Natural killer cell treated with Interleukin-12 subunit alpha and Interleukin-12 subunit beta and Interleukin-15 and Interleukin-18, amount 100 ng/mL, for 72 hours (primary cell): ENCODE results near the gene NPIPB2. TPM values are rescaled to one million over a fixed set of nuclear protein-coding genes. Genes with fewer than 3 reads are reported as not detected.
A peak's percentile ranks its signal among the peaks of the same experiment; 100 is the strongest.

Source experiments
- ATAC-seq, 2 donors: fragments of 150-1000 bp; cut with Tn5 transposase in 1 of 2; sonication (Bioruptor Pico), chemical (Tn5 transposase) in 1 of 2; 2 replicates each; pipeline ENCODE4 v1.10.0; 2021
- DNase-seq: peaks from one replicate; pipeline ENCODE4 v3.0.0; 2022; ENCODE audit warnings: low spot score
- H3K27ac Mint-ChIP-seq, 2 donors: 1 replicate in 1 of 2; 2 replicates in 1 of 2; pipeline ENCODE4 v1.8.0; 2022; ENCODE audit warnings: mixed read lengths in 2 of 2, mild to moderate bottlenecking in 1 of 2, moderate library complexity in 1 of 2
- H3K27me3 Mint-ChIP-seq, 2 donors: 1 replicate in 1 of 2; 2 replicates in 1 of 2; pipeline ENCODE4 v1.8.0; 2022; ENCODE audit warnings: mixed read lengths in 2 of 2
- H3K36me3 Mint-ChIP-seq: one replicate; pipeline ENCODE4 v1.8.0; 2022; ENCODE audit warnings: mixed read lengths
- H3K4me1 Mint-ChIP-seq, 2 donors: 1 replicate in 1 of 2; 2 replicates in 1 of 2; pipeline ENCODE4 v1.8.0; 2022; ENCODE audit warnings: low read depth in 2 of 2, mixed read lengths in 2 of 2, mild to moderate bottlenecking in 1 of 2
- H3K4me3 Mint-ChIP-seq: one replicate; pipeline ENCODE4 v1.8.0; 2022; ENCODE audit warnings: mixed read lengths
- H3K9me3 Mint-ChIP-seq: 2 replicates; pipeline ENCODE4 v1.8.0; 2022; ENCODE audit warnings: mixed read lengths
- total RNA-seq, 2 donors: library from RNA; stranded (reverse); gene quantifications; one replicate each; pipeline ENCODE4 v1.2.3, GENCODE V29; 2022

NPIPB2 gene
- total RNA-seq, 2 donors from 2014 or later, result 19.9 to 35.5 TPM

GRCh38 chr16:11903906-11904305 is 37.9 kb downstream of the NPIPB2 start:
- Mint-ChIP-seq H3K4me1 (peaks cover 18 to 33% of the 10 kb centered on the region in 2 donors), H3K4me3 (no peak overlapping the region), H3K9me3 (no peaks in the 10 kb centered on the region), H3K36me3 (no peaks in the 10 kb centered on the region), H3K27ac (no peak overlapping the region), H3K27me3 (no peaks in the 10 kb centered on the region)
- DNase-seq (no peak), ATAC-seq (no peak)

- Mint-ChIP-seq H3K9me3 (no peaks in the 10 kb centered on the region), H3K27ac (peak overlapping the region in 1 of 2 donors; percentile 43), H3K4me1 (peaks cover 34 to 35% of the 10 kb centered on the region in 2 donors), H3K27me3 (no peaks in the 10 kb centered on the region), H3K36me3 (peaks cover 7% of the 10 kb centered on the region), H3K4me3 (no peak overlapping the region)
- no peak for DNase-seq
- peak in 1 of 2 donors; percentile 52 for ATAC-seq
Measured at GRCh38 chr16:11901091-11901490, 40.8 kb downstream of the NPIPB2 start.

GRCh38 chr16:11896486-11897176 is 45.2 kb downstream of the NPIPB2 start:
- no peak for DNase-seq
- Mint-ChIP-seq H3K4me1 (peaks cover 31 to 39% of the 10 kb centered on the region in 2 donors), H3K27ac (peak overlapping the region; percentile 14 to 64), H3K4me3 (peak overlapping the region; percentile 6), H3K9me3 (no peaks in the 10 kb centered on the region), H3K36me3 (peaks cover 12% of the 10 kb centered on the region), H3K27me3 (no peaks in the 10 kb centered on the region)
- ATAC-seq, result peak in 1 of 2 donors; percentile 57

- DNase-seq (no peak), ATAC-seq (peak; percentile 17 to 28)
- H3K27me3 Mint-ChIP-seq, result no peaks in the 10 kb centered on the region
- H3K4me1 Mint-ChIP-seq, result peaks cover 12 to 19% of the 10 kb centered on the region in 2 donors
- H3K36me3 Mint-ChIP-seq, result peaks cover 12% of the 10 kb centered on the region
- no peak overlapping the region for H3K4me3 Mint-ChIP-seq
- no peaks in the 10 kb centered on the region for H3K9me3 Mint-ChIP-seq
- H3K27ac Mint-ChIP-seq, result no peak overlapping the region
Measured at GRCh38 chr16:11893571-11893970, 48.3 kb downstream of the NPIPB2 start.

- ATAC-seq (no peak), DNase-seq (no peak)
- Mint-ChIP-seq H3K36me3 (peaks cover 12% of the 10 kb centered on the region), H3K4me3 (no peak overlapping the region), H3K27me3 (no peaks in the 10 kb centered on the region), H3K27ac (no peak overlapping the region), H3K9me3 (no peaks in the 10 kb centered on the region), H3K4me1 (peaks cover 8 to 14% of the 10 kb centered on the region in 2 donors)
Measured at GRCh38 chr16:11892761-11893160, 49.1 kb downstream of the NPIPB2 start.

GRCh38 chr16:11890231-11890965 is 51.4 kb downstream of the NPIPB2 start:
- ATAC-seq (no peak), DNase-seq (no peak)
- no peaks in the 10 kb centered on the region for H3K9me3 Mint-ChIP-seq
- no peaks in the 10 kb centered on the region for H3K27me3 Mint-ChIP-seq
- peaks cover 15% of the 10 kb centered on the region for H3K36me3 Mint-ChIP-seq
- H3K27ac Mint-ChIP-seq, result no peak overlapping the region
- H3K4me3 Mint-ChIP-seq, result no peak overlapping the region
- peaks cover 4 to 5% of the 10 kb centered on the region in 2 donors for H3K4me1 Mint-ChIP-seq

- ATAC-seq, result no peak
- no peak for DNase-seq
- Mint-ChIP-seq H3K27me3 (no peaks in the 10 kb centered on the region), H3K36me3 (peaks cover 10% of the 10 kb centered on the region), H3K4me1 (no peaks in the 10 kb centered on the region), H3K9me3 (no peaks in the 10 kb centered on the region), H3K27ac (peak overlapping the region in 1 of 2 donors; percentile 18), H3K4me3 (no peak overlapping the region)
Measured at GRCh38 chr16:11886881-11887280, 55.0 kb downstream of the NPIPB2 start.

GRCh38 chr16:11884035-11884434 is 57.8 kb downstream of the NPIPB2 start:
- Mint-ChIP-seq H3K27ac (no peak overlapping the region), H3K4me3 (no peak overlapping the region), H3K36me3 (peaks cover 10% of the 10 kb centered on the region), H3K9me3 (no peaks in the 10 kb centered on the region), H3K4me1 (no peaks in the 10 kb centered on the region), H3K27me3 (no peaks in the 10 kb centered on the region)
- ATAC-seq (no peak), DNase-seq (no peak)

- Mint-ChIP-seq H3K36me3 (peaks cover 2% of the 10 kb centered on the region), H3K9me3 (no peaks in the 10 kb centered on the region), H3K4me3 (no peak overlapping the region), H3K27ac (peak overlapping the region in 1 of 2 donors; percentile 22), H3K4me1 (no peaks in the 10 kb centered on the region), H3K27me3 (no peaks in the 10 kb centered on the region)
- ATAC-seq (no peak), DNase-seq (no peak)
Measured at GRCh38 chr16:11880007-11880406, 61.8 kb downstream of the NPIPB2 start.

GRCh38 chr16:11877374-11877773 is 64.5 kb downstream of the NPIPB2 start:
- Mint-ChIP-seq H3K4me1 (no peaks in the 10 kb centered on the region), H3K27me3 (no peaks in the 10 kb centered on the region), H3K4me3 (no peak overlapping the region), H3K36me3 (peaks cover 11% of the 10 kb centered on the region), H3K9me3 (no peaks in the 10 kb centered on the region), H3K27ac (no peak overlapping the region)
- DNase-seq, result no peak
- ATAC-seq, result no peak

Other genes with a start within 250 kb of the NPIPB2 start
- 10 to 100 TPM; 62.4 to 73.2 TPM for gene TXNDC11, start 199.2 kb downstream of the NPIPB2 start, total RNA-seq
- gene ZC3H7A, start 144.8 kb downstream of the NPIPB2 start, total RNA-seq, result 100 to 1,000 TPM; 114 to 136 TPM
- 100 to 1,000 TPM; 175 to 205 TPM for gene RSL1D1, start 90.5 kb downstream of the NPIPB2 start, total RNA-seq
- 100 to 1,000 TPM; 127 to 175 TPM for gene GSPT1, start 26.1 kb downstream of the NPIPB2 start, total RNA-seq
- not detected for gene TNFRSF17, start 23.2 kb upstream of the NPIPB2 start, total RNA-seq
- 10 to 100 TPM; 18.9 to 37.4 TPM for gene SNX29, start 34.7 kb upstream of the NPIPB2 start, total RNA-seq